ENCODE measurements around the gene ATP8B3. TPM values are rescaled to one million over a fixed set of nuclear protein-coding genes. Genes with fewer than 3 reads are reported as not detected.

ATP8B3 gene
- total RNA-seq, 4 donors from 2014 or later: 0.09 to 0.24 TPM; not detected in 2

GRCh38 chr19:1736280-1736679, 75.8 kb downstream of the ATP8B3 start:
- in situ Hi-C loops (cut with MboI; ENCODE audit: low sequenced_read_pairs in 4 of 4): no loop called here

GRCh38 chr19:1734321-1734966, 77.6 kb downstream of the ATP8B3 start:
- intact Hi-C loops (cut with DNase I; ENCODE audit: low total_unique reads): no loop called here
- no peaks in the 10 kb centered on the region for H3K36me3 ChIP-seq
- H3K9me3 ChIP-seq: no peaks in the 10 kb centered on the region
- DNase-seq: no peak
- peaks cover 67 to 84% (median 74%) of the 10 kb centered on the region in 3 donors for H3K27me3 ChIP-seq
- no peak overlapping the region for H3K4me3 ChIP-seq
- no peak overlapping the region for H3K27ac ChIP-seq
- no peaks in the 10 kb centered on the region for H3K4me1 ChIP-seq
- ATAC-seq: no peak
- TF ChIP-seq POLR2A (IDR thresholded peaks at IDR 0.05): no peak
- no peak for TF ChIP-seq CTCF (IDR thresholded peaks at IDR 0.05 in 4 of 5, conservative IDR thresholded peaks at IDR 0.05 in 1 of 5)
- in situ Hi-C loops (cut with MboI; ENCODE audit: low sequenced_read_pairs in 4 of 4): no loop called here

More at GRCh38 chr19:1736280-1736679, 75.8 kb downstream of the ATP8B3 start:
- Histone ChIP-seq H3K4me1 (no peaks in the 10 kb centered on the region), H3K27me3 (peaks cover 48 to 70% (median 70%) of the 10 kb centered on the region in 3 donors), H3K27ac (no peak overlapping the region), H3K36me3 (no peaks in the 10 kb centered on the region), H3K4me3 (no peak overlapping the region), H3K9me3 (no peaks in the 10 kb centered on the region)
- no peak for TF ChIP-seq POLR2A (IDR thresholded peaks at IDR 0.05)
- TF ChIP-seq CTCF (IDR thresholded peaks at IDR 0.05 in 4 of 5, conservative IDR thresholded peaks at IDR 0.05 in 1 of 5): no peak
- intact Hi-C loops (cut with DNase I; ENCODE audit: low total_unique reads): no loop called here
- DNase-seq (no peak), ATAC-seq (no peak)

MicroRNAs within 50 kb of the gene (microRNA counts, 767-probe panel; counts per million panel counts)
- 356 to 448 counts per million in 2 donors for microRNA hsa-miR-1909-3p

Small RNAs within 50 kb of the gene (microRNA-seq; reads per million reads assigned to microRNA genes)
- 0 reads per million in 2 donors for gene MIR1909 (ENCODE audit: borderline replicate concordance in 2 of 2)

Other genes starting within 250 kb of the ATP8B3 start
- 1 to 10 TPM; 2.4 to 7.9 (median 5.3) TPM for gene MEX3D, start 244.0 kb downstream of the ATP8B3 start, total RNA-seq
- 100 to 1,000 TPM in 2 of 4 donors, 10 to 100 TPM in 2; 66.9 to 147 (median 118) TPM for gene MBD3, start 219.4 kb downstream of the ATP8B3 start, total RNA-seq
- 100 to 1,000 TPM; 106 to 173 (median 154) TPM for gene UQCR11, start 206.8 kb downstream of the ATP8B3 start, total RNA-seq
- 10 to 100 TPM; 22.0 to 58.6 (median 42.5) TPM for gene TCF3, start 159.7 kb downstream of the ATP8B3 start, total RNA-seq
- gene ONECUT3, start 58.8 kb downstream of the ATP8B3 start, total RNA-seq: not detected
- 10 to 100 TPM; 10.8 to 28.5 (median 20.5) TPM for gene REXO1, start 36.2 kb upstream of the ATP8B3 start, total RNA-seq
- gene KLF16, start 51.3 kb upstream of the ATP8B3 start, total RNA-seq: 1 to 10 TPM in 3 of 4 donors, under 1 TPM in 1; 0.58 to 4.0 (median 1.4) TPM
- gene ABHD17A, start 73.2 kb upstream of the ATP8B3 start, total RNA-seq: 10 to 100 TPM; 49.4 to 87.7 (median 70.8) TPM
- 1 to 10 TPM; 2.1 to 3.6 (median 3.1) TPM for gene ADAT3, start 93.1 kb upstream of the ATP8B3 start, total RNA-seq
- 10 to 100 TPM; 18.8 to 38.4 (median 26.7) TPM for gene SCAMP4, start 93.1 kb upstream of the ATP8B3 start, total RNA-seq
- 10 to 100 TPM; 37.9 to 42.9 (median 38.1) TPM for gene CSNK1G2, start 128.9 kb upstream of the ATP8B3 start, total RNA-seq
- gene BTBD2, start 203.4 kb upstream of the ATP8B3 start, total RNA-seq: 10 to 100 TPM; 54.6 to 82.9 (median 63.6) TPM
- gene MKNK2, start 239.0 kb upstream of the ATP8B3 start, total RNA-seq: 1,000 to 10,000 TPM; 1,858 to 2,149 (median 1,965) TPM